ENCODE data around the gene TRAM2.

- TF ChIP-seq HDAC2 (IDR thresholded peaks at IDR 0.05; ENCODE audit: borderline replicate concordance in 1 of 2, low read depth in 2 of 2, low read length in 2 of 2) (no peak), RAD21 (IDR thresholded peaks at IDR 0.05 in 1 of 2, conservative IDR thresholded peaks at IDR 0.05 in 1 of 2; ENCODE audit: low read depth in 2 of 2, low read length in 2 of 2) (no peak), CTCF (IDR thresholded peaks at IDR 0.05; ENCODE audit: control extremely low read depth in 1 of 3, insufficient read depth in 1 of 3, low read depth in 1 of 3, low read length in 3 of 3) (no peak), CBX5 (IDR thresholded peaks at IDR 0.05; ENCODE audit: low read depth, low read length) (no peak), POLR2AphosphoS5 (IDR thresholded peaks at IDR 0.05; ENCODE audit: low read depth, low read length) (no peak), SIX5 (IDR thresholded peaks at IDR 0.05; ENCODE audit: low read depth, low read length) (no peak), GABPA (IDR thresholded peaks at IDR 0.05; ENCODE audit: borderline replicate concordance, insufficient read depth, low read length) (no peak)
Observed at GRCh38 chr6:52519618-52520017, 57.2 kb downstream of the TRAM2 start.
